HCT116 (cell line): ENCODE results near the gene RNF4. TPM values are rescaled to one million over a fixed set of nuclear protein-coding genes. Genes with fewer than 3 reads are reported as not detected.

ENCODE experiments used
- ATAC-seq: fragments of 200-7000 bp; cut with Tn5 transposase; 2 replicates; pipeline ENCODE4 v1.9.1; 2020; ENCODE audit warnings: mild to moderate bottlenecking, moderate library complexity
- BruUV-seq: library from RNA; stranded (reverse); fragments of 400-500 nt; replicated peaks from 2 replicates; lab custom pipeline; 2021; lab: Mats Ljungman, UMichigan
- CTCF ChIA-PET: fragments of 300-600 bp; sonication (Branson Sonifier 250); formaldehyde crosslinking; loops from one replicate; lab custom pipeline; 2021; ENCODE audit warnings: antibody characterized with exemption; lab: Charles Lee
- POLR2A ChIA-PET: fragments of 300-600, 350-600 bp; sonication (Branson Sonifier 250); formaldehyde crosslinking; loops from one replicate; lab custom pipeline; 2021; ENCODE audit warnings: antibody characterized with exemption; lab: Charles Lee
- RAD21 ChIA-PET, 2 experiments: fragments of 300-600 bp; sonication (Branson Sonifier 250); formaldehyde crosslinking; loops; one replicate each; lab custom pipeline; 2023; ENCODE audit warnings: low total read pairs in 2 of 2; ENCODE audit not compliant: uncharacterized antibody in 2 of 2, unreplicated experiment in 2 of 2, low non-redundant PET in 1 of 2; lab: Charles Lee
- DNase-seq: peaks from one replicate; pipeline ENCODE4 v3.0.0-alpha.2; 2010; ENCODE audit warnings: low read depth, low spot score
- H2AFZ ChIP-seq: fragments of 200-600 bp; shearing (Covaris generic), sonication (generic); 2 replicates; pipeline ENCODE4 v1.6.1; 2017; ENCODE audit warnings: low read depth, mixed run types, mixed read lengths, antibody characterized with exemption, low read length; ENCODE audit not compliant: poor library complexity, severe bottlenecking
- H3K27ac ChIP-seq: 2 replicates; pipeline ENCODE4 v1.5.1; 2012; ENCODE audit warnings: low read depth, low read length
- H3K27me3 ChIP-seq: fragments of 200-600 bp; sonication (generic); 2 replicates; pipeline ENCODE4 v1.6.1; 2016; ENCODE audit warnings: mixed run types, low read length, mixed read lengths; ENCODE audit not compliant: insufficient read depth
- H3K36me3 ChIP-seq, 2 experiments: fragments of 200-500 bp in 1 of 2; fragments of 200-600 bp in 1 of 2; sonication (Bioruptor generic) in 1 of 2; sonication (generic) in 1 of 2; 2 replicates each; pipeline versions ENCODE4 v1.5.1 to v1.6.1; 2014 to 2016; ENCODE audit warnings: low read length in 2 of 2, inconsistent platforms in 1 of 2, mixed read lengths in 1 of 2, mixed run types in 1 of 2; ENCODE audit not compliant: insufficient read depth in 2 of 2, control insufficient read depth in 1 of 2
- H3K4me1 ChIP-seq, 2 experiments: fragments of 200-600 bp in 1 of 2; sonication (generic) in 1 of 2; 2 replicates each; pipeline versions ENCODE4 v1.5.1 to v1.6.1; 2012 to 2017; ENCODE audit warnings: low read length in 2 of 2, inconsistent platforms in 1 of 2, mild to moderate bottlenecking in 1 of 2, mixed read lengths in 1 of 2, mixed run types in 1 of 2, moderate library complexity in 1 of 2; ENCODE audit not compliant: insufficient read depth in 2 of 2, control insufficient read depth in 1 of 2
- H3K4me2 ChIP-seq: fragments of 200-600 bp; sonication (generic); 2 replicates; pipeline ENCODE4 v1.6.1; 2017; ENCODE audit warnings: mixed run types, low read length, mixed read lengths
- H3K4me3 ChIP-seq, 2 experiments: fragments of 200-600 bp in 1 of 2; sonication (generic) in 1 of 2; replicated peaks in 1 of 2; 2 replicates each; pipeline ENCODE4 v1.5.1; 2011 to 2016; ENCODE audit warnings: low read length in 2 of 2, control low read depth in 1 of 2, low read depth in 1 of 2, mild to moderate bottlenecking in 1 of 2, mixed read lengths in 1 of 2, mixed run types in 1 of 2
- H3K79me2 ChIP-seq: fragments of 200-600 bp; sonication (generic); 2 replicates; pipeline ENCODE4 v1.6.1; 2017; ENCODE audit warnings: mild to moderate bottlenecking, mixed run types, low read length, moderate library complexity, mixed read lengths; ENCODE audit not compliant: insufficient read depth
- H3K9ac ChIP-seq: fragments of 200-600 bp; sonication (generic); 2 replicates; pipeline ENCODE4 v1.6.1; 2016; ENCODE audit warnings: low read length, mixed read lengths
- H3K9me2 ChIP-seq: fragments of 200-600 bp; sonication (generic), shearing (Covaris generic); 2 replicates; pipeline ENCODE4 v1.6.1; 2017; ENCODE audit warnings: mixed run types, mild to moderate bottlenecking, moderate library complexity; ENCODE audit not compliant: insufficient read depth
- H3K9me3 ChIP-seq, 2 experiments: fragments of 200-500 bp in 1 of 2; fragments of 200-600 bp in 1 of 2; sonication (Bioruptor generic) in 1 of 2; sonication (generic) in 1 of 2; 2 replicates each; pipeline ENCODE4 v1.6.1; 2014 to 2017; ENCODE audit warnings: low read length in 2 of 2, mixed read lengths in 2 of 2, inconsistent platforms in 1 of 2, low read depth in 1 of 2, mild to moderate bottlenecking in 1 of 2, mixed run types in 1 of 2, moderate library complexity in 1 of 2; ENCODE audit not compliant: control insufficient read depth in 1 of 2, insufficient read depth in 1 of 2
- H4K20me1 ChIP-seq: fragments of 200-600 bp; sonication (generic), shearing (Covaris generic); 2 replicates; pipeline ENCODE4 v1.6.1; 2017; ENCODE audit warnings: mixed run types, mild to moderate bottlenecking, moderate library complexity; ENCODE audit not compliant: insufficient read depth
- CBX3 ChIP-seq: IDR thresholded peaks from 2 replicates; pipeline ENCODE4 v1.6.1; 2012; ENCODE audit warnings: low read depth
- ELF1 ChIP-seq: IDR thresholded peaks from 2 replicates; pipeline ENCODE4 v1.6.1; 2012; ENCODE audit warnings: low read depth, borderline replicate concordance
- EZH2 ChIP-seq: fragments of 200-600 bp; sonication (generic); IDR thresholded peaks from 2 replicates; pipeline ENCODE4 v1.6.1; 2017; ENCODE audit warnings: antibody characterized with exemption, mixed run types
- JUND ChIP-seq: IDR thresholded peaks from 2 replicates; pipeline ENCODE4 v1.6.1; 2012
- SIN3A ChIP-seq: IDR thresholded peaks from 2 replicates; pipeline ENCODE4 v1.6.1; 2012; ENCODE audit warnings: low read depth
- ZFX ChIP-seq: fragments of 450-650 bp; IDR thresholded peaks from 2 replicates; pipeline ENCODE4 v1.6.1; 2017
- intact Hi-C: fragments of 100-400 bp; cut with micrococcal nuclease; formaldehyde crosslinking; loops from 2 replicates; pipeline ENCODE4 v1.10.0; 2022
- total RNA-seq: library from RNA; stranded (reverse); gene quantifications from one replicate; pipeline ENCODE4 v1.2.1, GENCODE V29; 2021; ENCODE audit not compliant: unreplicated experiment
- TF ChIP-seq, protein P1 (sequence below), 3 experiments: fragments of 200-600 bp in 1 of 3; sonication (generic) in 1 of 3; IDR thresholded peaks in 2 of 3; conservative IDR thresholded peaks in 1 of 3; 2 replicates each; pipeline ENCODE4 v1.5.1; 2012 to 2017; ENCODE audit warnings: low read depth in 2 of 3, low read length in 2 of 3, antibody characterized with exemption in 1 of 3, borderline replicate concordance in 1 of 3, control low read depth in 1 of 3, mild to moderate bottlenecking in 1 of 3, mixed read lengths in 1 of 3, mixed run types in 1 of 3, moderate library complexity in 1 of 3; ENCODE audit not compliant: insufficient read depth in 1 of 3
- TF ChIP-seq, protein P2 (sequence below): IDR thresholded peaks from 2 replicates; pipeline ENCODE4 v1.6.1; 2012

RNF4 gene
- total RNA-seq, 1 experiment from 2014 or later, result 62.3 TPM

DNA sequence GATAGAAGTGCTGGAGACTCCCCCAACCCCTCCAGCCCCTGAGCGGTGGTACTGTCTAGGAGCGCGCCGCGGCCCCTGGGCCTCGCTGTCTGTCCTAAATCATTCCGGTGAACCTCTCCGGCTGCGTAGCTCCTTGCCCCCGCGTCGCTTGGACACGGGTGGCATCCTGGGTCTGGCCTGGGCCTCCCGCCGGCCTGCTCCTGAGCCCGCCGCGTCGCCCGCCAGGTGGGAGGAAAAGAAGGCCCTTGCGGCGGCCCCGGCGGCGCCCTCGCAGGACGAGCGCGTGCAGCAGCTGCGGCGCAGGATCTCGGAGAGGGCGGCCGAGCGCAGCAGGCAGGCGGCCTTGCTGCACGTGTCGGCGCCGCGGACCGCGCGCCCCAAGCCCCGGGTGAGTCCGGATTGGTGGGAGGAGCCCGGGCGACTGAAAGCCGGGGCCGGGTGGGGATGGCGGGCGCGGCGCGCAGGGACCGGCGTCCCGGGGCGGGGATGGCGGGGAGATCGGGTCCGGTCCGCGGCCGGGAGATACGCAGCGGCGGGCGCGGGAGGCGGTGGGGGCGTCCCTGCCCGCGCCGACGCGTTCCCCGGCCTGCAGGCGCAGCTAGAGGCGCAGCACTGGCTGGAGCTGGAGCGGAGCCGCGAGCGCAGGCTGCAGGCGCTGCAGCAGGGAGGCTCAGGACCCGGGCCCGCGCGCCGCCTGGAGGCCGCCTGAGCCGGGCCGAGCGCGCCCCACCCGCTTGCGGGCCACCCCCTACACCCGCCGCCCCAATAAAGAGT lies 6.5 kb upstream of the RNF4 start:
- Histone ChIP-seq H3K9ac (peak overlapping the region; percentile 60), H3K79me2 (no peaks in the 10 kb centered on the region; the same call in 1 of the 2 replicates), H2AFZ (no peak overlapping the region), H3K4me2 (peak overlapping the region; percentile 76), H3K27ac (peak overlapping the region; percentile 24; the same call in 1 of the 2 replicates), H3K9me3 (no peaks in the 10 kb centered on the region), H3K36me3 (no peaks in the 10 kb centered on the region), H3K27me3 (no peaks in the 10 kb centered on the region), H3K4me3 (peak overlapping the region; percentile 19 to 55), H3K9me2 (no peaks in the 10 kb centered on the region), H3K4me1 (peaks cover 8 to 16% of the 10 kb centered on the region in 2 experiments; a peak in 3 of 4 replicates), H4K20me1 (no peaks in the 10 kb centered on the region)
- intact Hi-C loops, result no loop called here
- POLR2A ChIA-PET, result no interaction called here
- RAD21 ChIA-PET, result no interaction called here
- no TSS peak for BruUV-seq
- ATAC-seq (peak; percentile 93), DNase-seq (peak; percentile 15)
- TF ChIP-seq ZFX (peak; percentile 93; the same call in 1 of the 2 replicates), EZH2 (no peak), CBX3 (no peak), JUND (no peak), ELF1 (no peak), SIN3A (no peak)
- TF ChIP-seq, protein P1, sequence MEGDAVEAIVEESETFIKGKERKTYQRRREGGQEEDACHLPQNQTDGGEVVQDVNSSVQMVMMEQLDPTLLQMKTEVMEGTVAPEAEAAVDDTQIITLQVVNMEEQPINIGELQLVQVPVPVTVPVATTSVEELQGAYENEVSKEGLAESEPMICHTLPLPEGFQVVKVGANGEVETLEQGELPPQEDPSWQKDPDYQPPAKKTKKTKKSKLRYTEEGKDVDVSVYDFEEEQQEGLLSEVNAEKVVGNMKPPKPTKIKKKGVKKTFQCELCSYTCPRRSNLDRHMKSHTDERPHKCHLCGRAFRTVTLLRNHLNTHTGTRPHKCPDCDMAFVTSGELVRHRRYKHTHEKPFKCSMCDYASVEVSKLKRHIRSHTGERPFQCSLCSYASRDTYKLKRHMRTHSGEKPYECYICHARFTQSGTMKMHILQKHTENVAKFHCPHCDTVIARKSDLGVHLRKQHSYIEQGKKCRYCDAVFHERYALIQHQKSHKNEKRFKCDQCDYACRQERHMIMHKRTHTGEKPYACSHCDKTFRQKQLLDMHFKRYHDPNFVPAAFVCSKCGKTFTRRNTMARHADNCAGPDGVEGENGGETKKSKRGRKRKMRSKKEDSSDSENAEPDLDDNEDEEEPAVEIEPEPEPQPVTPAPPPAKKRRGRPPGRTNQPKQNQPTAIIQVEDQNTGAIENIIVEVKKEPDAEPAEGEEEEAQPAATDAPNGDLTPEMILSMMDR (IDR thresholded peaks at IDR 0.05 in 2 of 3, conservative IDR thresholded peaks at IDR 0.05 in 1 of 3; ENCODE audit: borderline replicate concordance in 1 of 3, insufficient read depth in 1 of 3, low read depth in 2 of 3, low read length in 2 of 3), result peak in 1 of 3 experiments; percentile 35; a peak in 2 of 6 replicates
- TF ChIP-seq, protein P2, sequence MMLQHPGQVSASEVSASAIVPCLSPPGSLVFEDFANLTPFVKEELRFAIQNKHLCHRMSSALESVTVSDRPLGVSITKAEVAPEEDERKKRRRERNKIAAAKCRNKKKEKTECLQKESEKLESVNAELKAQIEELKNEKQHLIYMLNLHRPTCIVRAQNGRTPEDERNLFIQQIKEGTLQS, result no peak
- CTCF ChIA-PET, result no interaction called here
